Activated T-cell treated with anti-CD3 and anti-CD28 coated beads for 24 hours (primary cell): ENCODE measurements around the gene TIGD1.
"Not testable (repeated sequence)": the region's sequence is repeated elsewhere in the genome, so short reads cannot be mapped to it uniquely, and the experiment has no call there.

ENCODE experiments used
- DNase-seq: peaks from one replicate; pipeline ENCODE4 v3.0.0-alpha.2; 2020; ENCODE audit warnings: low read depth

The TIGD1 gene

GRCh38 chr2:232570481-232570880, 20.1 kb upstream of the TIGD1 start:
- not testable (repeated sequence) for DNase-seq

- no peak for DNase-seq
Measured at GRCh38 chr2:232569541-232569940, 19.2 kb upstream of the TIGD1 start.

DNA sequence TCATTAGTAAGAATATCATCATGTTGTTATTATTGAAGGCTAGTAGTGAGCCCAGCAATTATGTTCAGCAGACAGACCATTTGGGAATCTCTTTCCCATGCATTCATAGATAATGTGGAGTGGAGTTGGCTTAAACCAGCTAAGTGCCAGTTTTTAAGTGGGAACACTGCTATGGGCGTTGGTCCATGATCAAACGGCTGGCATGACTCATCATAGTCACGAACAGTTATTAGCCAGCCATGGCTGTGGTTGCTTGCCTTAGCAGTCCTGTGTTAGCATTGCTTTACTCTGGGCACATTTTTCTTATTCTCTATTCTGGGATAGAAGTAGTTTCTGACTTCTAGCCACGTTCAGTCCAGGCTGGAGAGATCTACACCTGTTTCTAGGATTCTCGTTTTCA, 17.8 kb upstream of the TIGD1 start:
- DNase-seq = no peak

DNA sequence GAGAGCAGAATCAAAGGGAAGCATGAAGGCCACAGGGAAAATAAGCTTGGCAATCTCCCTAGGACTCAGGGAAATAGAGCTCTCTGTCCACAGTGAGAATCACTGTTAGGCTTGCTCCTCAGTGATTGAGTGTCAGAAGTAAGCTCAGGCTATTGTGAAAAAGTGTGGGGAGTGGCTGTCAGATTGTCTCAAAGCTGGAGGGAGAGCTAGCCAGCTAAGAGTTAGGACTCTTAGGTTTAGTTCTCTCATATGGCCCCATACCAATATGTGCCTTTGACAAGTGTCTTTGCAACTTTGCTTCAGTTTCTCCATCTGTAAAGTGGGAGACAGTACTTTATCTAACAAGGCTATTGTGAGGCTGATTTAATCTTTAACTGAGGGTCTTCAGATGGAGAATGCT, 17.4 kb upstream of the TIGD1 start:
- no peak for DNase-seq

GRCh38 chr2:232563580-232563979, 13.2 kb upstream of the TIGD1 start:
- no peak for DNase-seq

- DNase-seq = no peak
Measured at GRCh38 chr2:232562515-232563151, 12.3 kb upstream of the TIGD1 start.

DNA sequence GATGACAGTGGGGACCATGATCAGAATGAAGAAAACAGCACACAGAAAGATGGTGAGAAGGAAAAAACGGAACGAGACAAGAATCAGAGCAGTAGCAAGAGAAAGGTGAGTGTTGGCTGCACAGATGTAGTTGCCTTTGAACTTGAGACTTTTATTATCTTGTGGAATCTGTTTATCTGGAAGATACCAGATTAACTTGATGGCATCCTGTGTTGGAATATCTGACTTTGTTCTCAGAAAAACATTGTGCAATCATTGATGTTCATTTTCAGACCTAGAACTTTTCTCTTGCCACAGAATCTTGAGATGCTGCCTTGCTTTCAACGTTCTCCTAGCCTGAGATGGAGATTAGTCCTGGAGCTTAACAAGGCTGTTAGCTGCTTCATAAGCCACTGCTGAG, 6.1 kb upstream of the TIGD1 start:
- DNase-seq = no peak

GRCh38 chr2:232551776-232552175, 1.4 kb upstream of the TIGD1 start:
- DNase-seq = no peak

GRCh38 chr2:232551250-232551638, 887 bp upstream of the TIGD1 start:
- no peak for DNase-seq

DNA sequence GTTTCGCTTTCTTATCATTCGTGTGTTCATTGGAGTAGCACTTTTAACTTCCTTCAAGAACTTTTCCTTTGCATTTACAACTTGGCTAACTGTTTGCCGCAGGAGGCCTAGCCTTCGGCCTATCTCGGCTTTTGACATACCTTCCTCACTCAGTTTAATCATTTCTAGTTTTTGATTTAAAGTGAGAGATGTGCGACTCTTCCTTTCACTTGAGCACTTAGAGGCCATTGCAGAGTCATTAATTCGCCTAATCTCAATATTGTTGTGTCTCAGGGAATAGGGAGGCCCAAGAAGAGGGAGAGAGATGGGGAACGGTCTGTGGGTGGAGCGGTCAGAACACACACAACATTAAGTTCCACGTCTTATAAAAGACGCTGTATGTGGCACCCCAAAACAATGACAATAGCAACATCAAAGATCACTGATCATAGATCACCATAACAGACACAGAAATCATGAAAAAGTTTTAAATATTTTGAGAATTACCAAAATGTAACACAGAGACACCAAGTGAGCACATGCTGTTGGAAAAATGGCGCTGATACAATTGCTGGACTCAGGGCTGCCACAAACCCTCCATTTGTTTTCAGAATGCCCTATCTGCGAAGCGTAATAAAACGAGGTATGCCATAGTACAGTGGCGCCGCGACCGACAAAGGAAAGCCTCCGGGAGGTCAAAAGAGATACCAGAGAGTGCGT, 553 bp downstream of the TIGD1 start:
- no peak for DNase-seq

DNA sequence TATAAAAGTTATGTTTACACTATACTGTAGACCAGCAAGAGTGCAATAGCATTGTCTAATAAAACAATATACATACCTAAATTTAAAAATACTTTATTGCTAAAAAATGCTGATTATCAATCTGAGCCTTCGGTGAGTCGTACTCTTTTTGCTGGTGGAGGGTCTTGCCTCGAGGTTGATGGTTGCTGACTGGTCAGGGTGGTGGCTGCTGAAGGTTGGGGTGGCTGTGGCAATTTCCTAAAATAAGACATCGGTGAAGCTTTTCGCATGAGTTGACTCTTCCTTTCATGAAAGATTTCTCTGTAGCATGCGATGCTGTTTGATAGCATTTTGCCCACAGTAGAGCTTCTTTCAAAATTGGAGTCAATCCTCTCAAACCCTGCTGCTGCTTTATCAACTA, 2.4 kb downstream of the TIGD1 start:
- DNase-seq = no peak

DNA sequence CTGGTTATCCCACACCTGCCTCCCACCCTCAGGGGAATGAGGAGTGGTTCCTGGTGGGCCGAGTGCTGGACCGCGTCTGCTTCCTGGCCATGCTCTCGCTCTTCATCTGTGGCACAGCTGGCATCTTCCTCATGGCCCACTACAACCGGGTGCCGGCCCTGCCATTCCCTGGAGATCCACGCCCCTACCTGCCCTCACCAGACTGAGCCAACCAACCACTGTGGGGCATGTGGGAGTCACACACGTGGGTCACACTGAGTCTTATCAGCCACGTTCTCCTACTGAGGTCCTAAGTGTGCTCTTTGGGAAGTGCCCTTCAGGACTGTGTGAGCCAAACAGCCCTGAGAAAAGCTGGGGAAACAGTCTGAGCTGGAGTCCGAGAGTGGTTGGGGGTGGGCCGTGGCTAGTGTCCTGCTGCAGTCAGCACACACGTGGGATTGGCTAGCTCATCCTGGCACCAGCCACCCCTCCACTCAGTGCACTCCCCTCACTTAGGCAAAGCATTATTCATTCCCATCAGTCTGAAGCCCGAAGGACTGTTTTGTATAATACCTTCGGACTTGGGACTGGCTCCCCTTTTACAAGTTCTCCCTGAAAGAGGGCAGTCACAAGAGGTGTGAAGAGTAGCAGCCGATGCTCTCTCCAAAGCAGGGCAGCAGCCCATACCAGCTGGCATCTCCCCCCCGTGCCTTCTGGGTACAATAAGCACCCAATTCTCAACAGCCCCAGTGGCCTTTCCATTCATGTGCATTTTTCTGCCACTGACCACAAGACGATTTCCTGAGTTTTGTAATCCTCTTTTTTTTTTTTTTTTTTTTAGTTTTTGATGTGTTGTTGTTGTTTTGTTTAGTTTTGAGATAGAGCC, 4.6 kb downstream of the TIGD1 start:
- DNase-seq = no peak

- no peak for DNase-seq
Measured at GRCh38 chr2:232544674-232545073, 5.7 kb downstream of the TIGD1 start.

GRCh38 chr2:232543928-232544631, 6.3 kb downstream of the TIGD1 start:
- DNase-seq = no peak

DNA sequence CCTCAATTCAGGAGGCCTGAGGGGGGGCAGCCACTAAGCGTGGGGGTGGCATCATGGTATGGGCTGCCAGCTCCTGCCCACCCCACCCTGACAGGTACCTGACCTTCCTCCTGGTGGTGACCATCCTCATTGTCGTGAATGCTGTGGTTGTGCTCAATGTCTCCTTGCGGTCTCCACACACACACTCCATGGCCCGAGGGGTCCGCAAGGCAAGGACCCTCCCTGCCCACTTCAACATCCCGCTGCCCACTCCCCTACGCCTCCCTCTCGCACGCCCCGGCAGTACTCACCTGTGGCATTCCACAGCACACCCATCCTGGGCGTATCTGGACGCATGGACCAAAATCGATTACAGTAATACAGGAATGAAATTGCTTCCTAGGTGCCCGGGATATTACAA, 6.9 kb downstream of the TIGD1 start:
- no peak for DNase-seq

DNA sequence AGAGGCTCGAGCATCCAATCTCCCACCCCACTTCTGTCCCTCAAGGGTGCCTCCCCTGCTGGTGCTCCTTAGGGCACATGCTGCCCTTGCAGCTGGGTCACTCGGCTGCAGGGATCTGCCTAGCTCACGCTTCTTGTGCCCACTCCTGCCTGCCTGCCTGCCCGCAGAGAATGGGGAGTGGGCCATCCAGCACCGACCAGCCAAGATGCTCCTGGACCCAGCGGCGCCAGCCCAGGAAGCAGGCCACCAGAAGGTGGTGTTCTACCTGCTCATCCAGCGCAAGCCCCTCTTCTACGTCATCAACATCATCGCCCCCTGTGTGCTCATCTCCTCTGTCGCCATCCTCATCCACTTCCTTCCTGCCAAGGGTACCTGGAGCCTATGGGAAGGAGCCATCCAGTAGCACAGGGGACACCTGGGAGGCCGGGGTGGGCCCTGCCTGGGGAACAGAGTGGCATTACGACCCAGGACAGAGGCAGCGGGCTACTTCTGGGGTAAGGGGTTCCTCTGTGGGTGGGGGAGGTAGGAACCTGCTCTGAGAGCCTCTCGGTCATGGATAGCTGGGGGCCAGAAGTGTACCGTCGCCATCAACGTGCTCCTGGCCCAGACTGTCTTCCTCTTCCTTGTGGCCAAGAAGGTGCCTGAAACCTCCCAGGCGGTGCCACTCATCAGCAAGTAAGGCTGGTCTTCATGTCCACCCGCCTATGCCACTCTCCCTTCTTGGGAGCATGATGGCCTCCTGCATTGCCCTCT, 7.5 kb downstream of the TIGD1 start:
- DNase-seq = no peak

- no peak for DNase-seq
Measured at GRCh38 chr2:232541961-232542714, 8.2 kb downstream of the TIGD1 start.

DNA sequence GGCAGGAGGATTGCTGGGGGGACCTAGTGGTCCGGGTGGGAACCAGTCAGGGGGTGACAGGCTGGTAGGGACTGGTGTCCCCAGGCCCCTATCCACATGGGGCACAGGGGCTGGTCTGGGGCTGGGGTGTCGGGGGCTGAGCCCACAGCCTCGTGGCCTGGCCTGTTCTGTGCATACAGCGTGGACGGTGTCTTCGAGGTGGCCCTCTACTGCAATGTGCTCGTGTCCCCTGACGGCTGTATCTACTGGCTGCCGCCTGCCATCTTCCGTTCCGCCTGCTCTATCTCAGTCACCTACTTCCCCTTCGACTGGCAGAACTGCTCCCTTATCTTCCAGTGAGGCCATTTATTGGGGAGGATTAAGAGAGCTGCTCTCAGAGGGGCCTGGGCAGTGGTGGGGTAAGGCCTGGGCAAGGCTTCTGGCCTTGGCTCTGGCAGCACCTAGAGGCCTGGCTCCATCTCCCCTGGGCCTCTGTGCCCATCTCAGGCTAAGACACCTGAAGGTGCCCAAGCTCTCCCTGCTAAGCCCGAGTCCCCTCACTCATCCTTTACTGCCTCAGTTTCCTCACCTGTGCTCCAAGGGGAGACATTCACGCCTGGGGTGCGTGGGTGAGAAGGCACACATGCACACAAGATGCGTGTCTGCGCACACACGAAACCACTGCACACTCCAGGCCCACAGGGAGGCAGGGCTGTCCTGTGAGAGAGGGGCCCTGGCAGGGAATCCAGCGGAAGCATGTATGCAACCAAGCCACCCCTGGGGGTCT, 9.0 kb downstream of the TIGD1 start:
- no peak for DNase-seq

DNA sequence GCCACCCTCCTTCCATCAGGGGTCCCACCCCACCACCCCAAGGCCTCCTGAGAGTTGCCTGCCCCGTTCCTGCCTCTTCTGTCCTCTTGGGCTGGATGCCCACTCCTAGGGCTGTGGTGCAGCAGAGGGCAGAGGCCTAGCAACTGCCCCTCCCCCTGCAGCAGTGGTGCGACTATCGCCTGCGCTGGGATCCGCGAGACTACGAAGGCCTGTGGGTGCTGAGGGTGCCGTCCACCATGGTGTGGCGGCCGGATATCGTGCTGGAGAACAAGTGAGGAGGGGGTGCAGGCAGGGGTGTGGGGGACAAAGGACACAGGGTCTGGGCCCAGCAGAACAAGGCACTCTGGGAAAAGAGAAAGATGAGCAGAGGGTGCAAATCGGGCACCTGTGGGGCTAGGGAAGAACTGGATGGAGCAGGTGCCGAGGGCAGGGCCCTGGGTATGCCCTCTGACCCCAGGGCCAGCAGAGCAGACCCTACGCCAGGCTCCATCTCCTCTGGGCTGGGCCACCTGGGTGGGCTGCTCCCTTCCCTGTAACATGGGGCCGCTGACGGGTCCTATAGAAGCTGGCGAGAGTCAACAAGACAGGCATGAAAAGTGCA, 9.8 kb downstream of the TIGD1 start:
- DNase-seq = no peak
